HEK293T (cell line): ENCODE measurements around the gene FN3KRP.

ENCODE experiments used
- CTCF ChIA-PET: fragments of 350-600 bp; formaldehyde crosslinking; extraction: SDS; loops from one replicate; lab custom pipeline; 2021; ENCODE audit warnings: antibody characterized with exemption, inconsistent platforms; lab: Yijun Ruan, JAX
- POLR2A ChIA-PET: fragments of 350-600 bp; formaldehyde crosslinking; extraction: SDS; loops from one replicate; lab custom pipeline; 2020; ENCODE audit warnings: antibody characterized with exemption, inconsistent platforms; lab: Yijun Ruan, JAX
- DNase-seq: peaks from one replicate; pipeline ENCODE4 v3.0.0; 2012; ENCODE audit warnings: mixed read lengths; ENCODE audit errors: extremely low spot score
- ARNT ChIP-seq: fragments of 450-650 bp; IDR thresholded peaks from 2 replicates; pipeline ENCODE4 v1.6.1; 2017; ENCODE audit warnings: mild to moderate bottlenecking
- BHLHE40 ChIP-seq: fragments of 450-650 bp; IDR thresholded peaks from 2 replicates; pipeline ENCODE4 v1.6.1; 2016; ENCODE audit warnings: mild to moderate bottlenecking, moderate library complexity, borderline replicate concordance
- CTBP1 ChIP-seq: fragments of 450-650 bp; IDR thresholded peaks from 2 replicates; pipeline ENCODE4 v1.6.1; 2016; ENCODE audit warnings: borderline replicate concordance
- ELF4 ChIP-seq: fragments of 450-650 bp; IDR thresholded peaks from 2 replicates; pipeline ENCODE4 v1.6.1; 2017; ENCODE audit warnings: antibody characterized with exemption
- FOXA1 ChIP-seq: fragments of 450-650 bp; IDR thresholded peaks from 2 replicates; pipeline ENCODE4 v1.6.1; 2016; ENCODE audit warnings: mild to moderate bottlenecking
- FOXK2 ChIP-seq: fragments of 450-650 bp; IDR thresholded peaks from 2 replicates; pipeline ENCODE4 v1.6.1; 2016; ENCODE audit warnings: mild to moderate bottlenecking
- FOXM1 ChIP-seq: fragments of 450-650 bp; IDR thresholded peaks from 2 replicates; pipeline ENCODE4 v1.6.1; 2017; ENCODE audit warnings: mild to moderate bottlenecking, borderline replicate concordance
- L3MBTL2 ChIP-seq: fragments of 450-650 bp; conservative IDR thresholded peaks from 2 replicates; pipeline ENCODE4 v1.6.1; 2016; ENCODE audit warnings: mild to moderate bottlenecking
- LEF1 ChIP-seq: fragments of 450-650 bp; IDR thresholded peaks from 2 replicates; pipeline ENCODE4 v1.6.1; 2017; ENCODE audit warnings: mild to moderate bottlenecking, borderline replicate concordance
- NFRKB ChIP-seq: fragments of 450-650 bp; IDR thresholded peaks from 2 replicates; pipeline ENCODE4 v1.6.1; 2016; ENCODE audit warnings: mild to moderate bottlenecking, moderate library complexity
- PKNOX1 ChIP-seq: fragments of 450-650 bp; IDR thresholded peaks from 2 replicates; pipeline ENCODE4 v1.6.1; 2016
- SUZ12 ChIP-seq: fragments of 450-650 bp; IDR thresholded peaks from 2 replicates; pipeline ENCODE4 v1.6.1; 2016; ENCODE audit warnings: mild to moderate bottlenecking
- TARDBP ChIP-seq: fragments of 450-650 bp; IDR thresholded peaks from 2 replicates; pipeline ENCODE4 v1.6.1; 2016
- ZNF384 ChIP-seq: fragments of 450-650 bp; IDR thresholded peaks from 2 replicates; pipeline ENCODE4 v1.6.1; 2016

Gene FN3KRP

GRCh38 chr17:82698065-82698973, 18.2 kb upstream of the FN3KRP start, which contains the start of gene RAB40B:
TSS of gene RAB40B (minus strand) at chr17:82698698. CDS start at chr17:82698596, 102 bp downstream.
- DNase-seq = peak; percentile 100
- TF ChIP-seq PKNOX1 = peak; percentile 99
- TF ChIP-seq FOXK2 = no peak
- no peak for TF ChIP-seq CTBP1
- ChIA-PET CTCF (interaction anchor here (1.0 kb wide), 1 partner anchor 13 kb away, joined by 3 read pairs; no protein-coding TSS in a partner anchor), POLR2A (interaction anchor here (1.4 kb wide), 2 partner anchors 10 to 18 kb away, joined by 3 to 4 read pairs; partner anchors contain the start of gene FN3KRP)

GRCh38 chr17:82698974-82699442, 17.5 kb upstream of the FN3KRP start:
- DNase-seq = no peak
- no peak for TF ChIP-seq FOXM1
- TF ChIP-seq L3MBTL2 = peak; percentile 81
- peak; percentile 50; the same call in 1 of the 2 replicates for TF ChIP-seq TARDBP
- no peak for TF ChIP-seq BHLHE40
- POLR2A ChIA-PET = interaction anchor here (1.4 kb wide), 1 partner anchor 18 kb away, joined by 4 read pairs; the partner anchor contains the start of gene FN3KRP
- CTCF ChIA-PET = interaction anchor here (1.0 kb wide), 1 partner anchor 13 kb away, joined by 3 read pairs; no protein-coding TSS in a partner anchor

- CTCF ChIA-PET = interaction anchor here (0.7 kb wide), 1 partner anchor 93 kb away, joined by 4 read pairs; no protein-coding TSS in a partner anchor
- TF ChIP-seq TARDBP (no peak), L3MBTL2 (no peak)
- POLR2A ChIA-PET = no interaction called here
- DNase-seq = no peak
Observed at GRCh38 chr17:82699551-82699950, 17.0 kb upstream of the FN3KRP start.

- TF ChIP-seq NFRKB = no peak
- no peak for TF ChIP-seq SUZ12
- TF ChIP-seq FOXK2 = no peak
- no peak for TF ChIP-seq ZNF384
- no peak for TF ChIP-seq ELF4
- no peak for TF ChIP-seq FOXA1
- no peak for TF ChIP-seq PKNOX1
- TF ChIP-seq TARDBP = no peak
- POLR2A ChIA-PET = interaction anchor here (0.7 kb wide), 1 partner anchor 14 kb away, joined by 3 read pairs; the partner anchor contains the start of gene FN3KRP
- CTCF ChIA-PET = no interaction called here
- no peak for DNase-seq
Observed at GRCh38 chr17:82702231-82702927, 14.1 kb upstream of the FN3KRP start.

- ChIA-PET POLR2A (no interaction called here), CTCF (no interaction called here)
- TF ChIP-seq TARDBP = no peak
- TF ChIP-seq FOXM1 = no peak
- TF ChIP-seq LEF1 = no peak
- TF ChIP-seq CTBP1 = no peak
- TF ChIP-seq BHLHE40 = no peak
- TF ChIP-seq ZNF384 = no peak
- TF ChIP-seq FOXA1 = no peak
- TF ChIP-seq ARNT = no peak
- TF ChIP-seq SUZ12 = no peak
- TF ChIP-seq PKNOX1 = no peak
- no peak for TF ChIP-seq FOXK2
- no peak for TF ChIP-seq L3MBTL2
- DNase-seq = no peak
Observed at GRCh38 chr17:82703036-82703745, 13.3 kb upstream of the FN3KRP start.
